ENCODE results near the gene SDHB. TPM values are rescaled to one million over a fixed set of nuclear protein-coding genes. Genes with fewer than 3 reads are reported as not detected.

SDHB gene
- total and polyA plus RNA-seq, 2 experiments from 2014 or later, result 126 to 156 TPM

DNA sequence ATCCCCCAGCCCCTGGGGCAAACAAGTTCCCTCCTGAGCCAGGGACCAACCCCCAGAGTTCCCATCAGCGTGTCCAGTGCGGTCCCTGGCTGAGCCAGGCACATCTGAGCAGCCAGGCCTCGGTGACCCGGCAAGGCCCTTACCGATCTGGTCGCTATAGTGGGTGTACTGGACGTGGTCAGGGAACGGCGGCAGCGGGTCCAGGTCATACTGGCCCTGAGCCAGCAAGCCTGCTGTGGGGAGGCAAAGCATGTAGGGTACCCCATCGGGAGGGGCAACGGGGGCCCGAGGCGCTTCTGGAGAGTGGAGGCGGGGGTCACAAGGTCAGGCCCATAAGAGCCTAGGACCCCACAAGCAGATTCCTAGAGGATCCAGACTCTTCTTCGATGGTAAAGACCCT lies 76.9 kb downstream of the SDHB start:
- Histone ChIP-seq H3K9me3 (ENCODE audit: low read depth) (no peaks in the 10 kb centered on the region), H3K36me3 (no peaks in the 10 kb centered on the region), H3K4me1 (ENCODE audit: low read depth) (peaks cover 5% of the 10 kb centered on the region), H3K27ac (no peak overlapping the region), H3K27me3 (no peaks in the 10 kb centered on the region), H3K4me3 (no peak overlapping the region)
- TF ChIP-seq, protein P1, sequence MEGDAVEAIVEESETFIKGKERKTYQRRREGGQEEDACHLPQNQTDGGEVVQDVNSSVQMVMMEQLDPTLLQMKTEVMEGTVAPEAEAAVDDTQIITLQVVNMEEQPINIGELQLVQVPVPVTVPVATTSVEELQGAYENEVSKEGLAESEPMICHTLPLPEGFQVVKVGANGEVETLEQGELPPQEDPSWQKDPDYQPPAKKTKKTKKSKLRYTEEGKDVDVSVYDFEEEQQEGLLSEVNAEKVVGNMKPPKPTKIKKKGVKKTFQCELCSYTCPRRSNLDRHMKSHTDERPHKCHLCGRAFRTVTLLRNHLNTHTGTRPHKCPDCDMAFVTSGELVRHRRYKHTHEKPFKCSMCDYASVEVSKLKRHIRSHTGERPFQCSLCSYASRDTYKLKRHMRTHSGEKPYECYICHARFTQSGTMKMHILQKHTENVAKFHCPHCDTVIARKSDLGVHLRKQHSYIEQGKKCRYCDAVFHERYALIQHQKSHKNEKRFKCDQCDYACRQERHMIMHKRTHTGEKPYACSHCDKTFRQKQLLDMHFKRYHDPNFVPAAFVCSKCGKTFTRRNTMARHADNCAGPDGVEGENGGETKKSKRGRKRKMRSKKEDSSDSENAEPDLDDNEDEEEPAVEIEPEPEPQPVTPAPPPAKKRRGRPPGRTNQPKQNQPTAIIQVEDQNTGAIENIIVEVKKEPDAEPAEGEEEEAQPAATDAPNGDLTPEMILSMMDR (IDR thresholded peaks at IDR 0.05; ENCODE audit: low read depth, low read length), result no peak
- DNase-seq (ENCODE audit: low read depth in 1 of 2, low spot score in 1 of 2), result no peak

DNA sequence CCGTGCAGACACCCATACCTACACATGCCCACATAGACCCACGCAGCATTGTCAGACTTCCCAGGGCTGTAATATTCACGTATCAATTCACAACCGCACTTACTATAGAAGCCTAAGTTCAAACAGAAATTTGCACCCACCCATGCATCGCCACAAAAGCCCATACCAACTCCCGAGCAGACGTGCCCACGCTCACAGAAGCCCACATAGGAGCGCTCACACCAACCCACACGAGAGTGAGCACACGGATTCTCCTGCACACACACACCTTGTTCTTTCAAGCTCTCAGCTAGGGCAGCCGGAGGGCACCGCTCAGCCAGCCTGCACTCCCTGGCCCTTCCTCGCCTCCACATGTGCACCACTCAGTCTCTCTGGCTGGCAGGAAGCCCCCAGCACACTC lies 78.0 kb downstream of the SDHB start:
- Histone ChIP-seq H3K27ac (no peak overlapping the region), H3K9me3 (ENCODE audit: low read depth) (no peaks in the 10 kb centered on the region), H3K4me3 (no peak overlapping the region), H3K27me3 (no peaks in the 10 kb centered on the region), H3K4me1 (ENCODE audit: low read depth) (peaks cover 5% of the 10 kb centered on the region), H3K36me3 (no peaks in the 10 kb centered on the region)
- no peak for DNase-seq (ENCODE audit: low read depth in 1 of 2, low spot score in 1 of 2)
- TF ChIP-seq, protein P1 (IDR thresholded peaks at IDR 0.05; ENCODE audit: low read depth, low read length), result no peak

DNA sequence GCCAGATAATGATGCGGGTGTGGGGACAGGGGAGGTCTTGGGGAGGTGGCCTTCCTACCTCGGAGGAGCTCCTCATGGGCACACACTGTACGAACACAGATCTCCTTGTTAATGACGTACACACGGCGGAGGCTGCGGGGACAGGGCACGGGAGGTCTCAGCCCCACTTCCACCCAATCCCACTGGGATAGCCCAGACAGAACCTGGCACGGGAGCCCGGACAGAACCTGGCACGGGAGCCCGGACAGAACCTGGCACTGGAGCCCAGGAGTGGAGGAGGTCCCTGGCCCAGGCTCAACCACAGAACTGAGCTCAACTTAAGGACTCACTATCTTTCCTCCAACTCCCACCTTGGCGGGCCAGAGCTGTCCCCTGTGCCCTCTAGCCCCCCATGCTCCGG lies 78.6 kb downstream of the SDHB start:
- Histone ChIP-seq H3K27me3 (no peaks in the 10 kb centered on the region), H3K27ac (no peak overlapping the region), H3K4me1 (ENCODE audit: low read depth) (peaks cover 5% of the 10 kb centered on the region)

DNA sequence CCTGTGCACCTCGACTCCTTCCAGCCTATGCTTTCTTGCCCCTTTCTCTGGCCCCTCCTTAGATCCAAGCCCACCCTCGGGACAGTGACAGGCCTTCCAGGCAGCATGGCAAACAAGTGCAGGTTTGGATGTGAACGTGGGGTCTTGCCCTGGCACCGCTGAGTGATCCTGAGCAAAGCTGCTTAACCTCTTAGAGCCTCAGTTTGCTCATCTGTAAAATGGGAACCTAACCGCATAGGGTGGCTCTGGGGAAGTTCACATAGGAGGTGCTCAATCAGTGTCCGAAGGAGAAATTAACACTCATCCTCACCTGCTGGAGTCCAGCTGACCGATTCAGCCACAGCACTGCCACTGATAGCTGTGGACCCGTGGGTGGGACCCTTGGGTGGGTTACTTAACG lies 80.6 kb downstream of the SDHB start:
- Histone ChIP-seq H3K9me3 (ENCODE audit: low read depth) (no peaks in the 10 kb centered on the region), H3K27ac (peak overlapping the region; percentile 50), H3K4me1 (ENCODE audit: low read depth) (no peaks in the 10 kb centered on the region), H3K36me3 (no peaks in the 10 kb centered on the region), H3K27me3 (no peaks in the 10 kb centered on the region), H3K4me3 (no peak overlapping the region)
- TF ChIP-seq, protein P1 (IDR thresholded peaks at IDR 0.05; ENCODE audit: low read depth, low read length), result no peak
- no peak for DNase-seq (ENCODE audit: low read depth in 1 of 2, low spot score in 1 of 2)

More for the DNA sequence above, 78.6 kb downstream of the SDHB start:
- H3K9me3 ChIP-seq (ENCODE audit: low read depth), result no peaks in the 10 kb centered on the region
- DNase-seq (ENCODE audit: low read depth in 1 of 2, low spot score in 1 of 2), result no peak
- TF ChIP-seq, protein P1 (IDR thresholded peaks at IDR 0.05; ENCODE audit: low read depth, low read length), result no peak
- H3K36me3 ChIP-seq, result no peaks in the 10 kb centered on the region
- H3K4me3 ChIP-seq, result no peak overlapping the region

DNA sequence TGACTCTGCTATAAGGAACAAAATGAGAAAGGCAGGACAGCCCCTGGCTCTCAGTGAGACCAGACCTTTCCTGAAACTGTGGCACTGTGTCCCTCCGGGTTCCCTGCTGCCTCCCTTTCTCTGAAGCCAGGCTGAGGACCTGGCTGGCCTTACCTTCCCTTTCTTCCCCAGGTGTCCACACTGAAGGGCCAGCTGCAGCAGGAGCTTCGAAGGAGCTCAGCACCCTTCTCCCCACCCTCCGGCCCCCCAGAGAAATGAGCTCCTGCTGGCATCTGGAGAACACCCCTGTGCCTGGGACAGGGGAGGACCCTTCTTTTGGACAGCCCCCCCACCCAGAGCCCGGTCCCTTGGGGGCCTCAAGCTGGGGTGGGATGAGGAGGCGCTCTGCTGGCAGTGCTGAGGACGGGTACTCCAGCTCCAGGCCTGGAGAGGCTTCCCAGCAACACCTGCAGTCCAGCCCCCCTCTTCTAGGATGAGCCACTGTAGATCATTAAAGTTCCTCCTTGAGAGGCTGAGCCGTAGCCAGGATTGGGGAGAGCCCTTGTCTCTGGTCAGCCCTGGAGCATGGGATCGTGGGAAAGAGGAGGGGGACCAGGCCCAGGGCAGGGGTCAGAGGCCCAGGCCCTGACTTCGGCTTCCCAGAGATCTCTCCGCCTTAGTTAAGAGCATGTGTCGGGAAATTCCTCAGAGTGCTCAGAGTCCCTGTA lies 81.5 kb downstream of the SDHB start:
- Histone ChIP-seq H3K27me3 (no peaks in the 10 kb centered on the region), H3K9me3 (ENCODE audit: low read depth) (no peaks in the 10 kb centered on the region), H3K4me1 (ENCODE audit: low read depth) (no peaks in the 10 kb centered on the region), H3K27ac (peak overlapping the region; percentile 50), H3K4me3 (no peak overlapping the region), H3K36me3 (no peaks in the 10 kb centered on the region)
- no peak for DNase-seq (ENCODE audit: low read depth in 1 of 2, low spot score in 1 of 2)
- TF ChIP-seq, protein P1 (IDR thresholded peaks at IDR 0.05; ENCODE audit: low read depth, low read length), result no peak
